ENCODE data around the gene OR10A5.
"Not testable (repeated sequence)": the region's sequence is repeated elsewhere in the genome, so short reads cannot be mapped to it uniquely, and the experiment has no call there.

The OR10A5 gene

DNA sequence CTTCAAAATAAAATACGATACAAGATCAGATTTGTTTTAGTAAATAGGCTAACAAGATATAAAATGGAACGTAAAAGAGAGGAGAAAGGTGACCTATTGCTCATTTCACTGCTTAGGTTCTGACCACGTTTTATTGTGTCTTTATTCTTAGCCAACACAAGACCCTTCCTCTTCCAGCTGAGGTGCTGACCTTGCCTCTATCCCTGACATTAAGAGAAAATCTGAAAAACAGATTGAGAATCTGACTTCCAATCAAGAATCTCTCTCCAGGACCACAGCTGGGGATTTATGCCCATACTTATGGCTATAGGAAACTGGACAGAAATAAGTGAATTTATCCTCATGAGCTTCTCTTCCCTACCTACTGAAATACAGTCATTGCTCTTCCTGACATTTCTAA lies at the start of gene OR10A5:
Gene OR10A5 (plus strand): TSS at position 301 of the 400 bp plus-strand sequence. CDS start 0 bp downstream, at position 301.
- no peak for DNase-seq

DNA sequence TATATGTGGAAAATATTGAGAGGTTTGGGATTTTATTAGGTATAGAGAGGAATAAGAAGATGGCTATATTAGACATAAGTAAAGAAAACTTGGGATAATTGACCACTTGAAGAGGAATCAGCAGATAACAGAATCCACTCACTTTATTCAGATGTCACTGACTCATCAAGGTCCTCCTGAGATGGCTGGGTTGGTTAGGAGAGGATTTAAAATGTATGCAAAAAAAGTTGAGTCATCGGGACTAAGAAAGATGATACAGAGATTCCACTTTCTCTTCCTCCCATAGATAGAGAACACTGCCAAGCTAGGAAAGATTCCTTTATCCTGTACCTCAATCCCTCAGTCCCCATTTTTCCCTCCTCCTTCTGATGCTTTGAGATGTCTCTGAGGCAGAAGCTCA lies 46.1 kb upstream of the OR10A5 start, which contains the start of gene OR6A2:
Gene OR6A2 (minus strand): TSS at position 288 of the 400 bp plus-strand sequence. CDS start 3,981 bp downstream, outside the sequence.
- DNase-seq: peak; percentile 6

- not testable (repeated sequence) for DNase-seq
These were observed 44.4 kb upstream of the OR10A5 start for GRCh38 chr11:6801075-6801474.

DNA sequence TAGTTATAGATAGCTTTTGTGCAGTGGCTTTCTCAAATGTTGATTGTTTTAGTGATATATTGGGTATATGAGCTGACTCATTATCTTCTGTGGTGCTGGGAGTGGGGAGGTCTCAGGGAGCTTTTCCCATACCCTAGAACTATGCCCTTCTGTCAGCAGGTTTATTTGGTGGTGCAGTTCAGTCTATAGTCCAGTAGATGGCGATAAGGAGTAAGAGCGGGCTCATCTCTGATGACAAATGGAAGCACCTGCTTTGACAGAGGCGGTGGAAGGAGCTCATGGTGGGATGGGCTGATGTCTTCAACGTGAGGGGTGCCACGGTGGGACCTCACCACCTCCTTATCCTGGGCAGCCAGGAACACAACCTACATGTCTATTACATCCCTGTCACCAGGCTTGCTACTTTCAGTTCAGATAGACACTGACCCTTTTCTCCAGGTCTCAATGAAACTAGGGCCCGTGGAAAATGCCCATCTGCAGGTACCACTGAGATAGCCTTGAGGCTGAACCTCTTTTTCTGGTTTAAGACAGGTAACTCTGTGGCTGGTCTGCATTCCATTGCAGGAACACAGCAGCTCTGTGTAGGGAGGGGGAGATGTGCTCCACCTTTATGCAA lies 33.0 kb upstream of the OR10A5 start:
- peak; percentile 27 for DNase-seq

DNA sequence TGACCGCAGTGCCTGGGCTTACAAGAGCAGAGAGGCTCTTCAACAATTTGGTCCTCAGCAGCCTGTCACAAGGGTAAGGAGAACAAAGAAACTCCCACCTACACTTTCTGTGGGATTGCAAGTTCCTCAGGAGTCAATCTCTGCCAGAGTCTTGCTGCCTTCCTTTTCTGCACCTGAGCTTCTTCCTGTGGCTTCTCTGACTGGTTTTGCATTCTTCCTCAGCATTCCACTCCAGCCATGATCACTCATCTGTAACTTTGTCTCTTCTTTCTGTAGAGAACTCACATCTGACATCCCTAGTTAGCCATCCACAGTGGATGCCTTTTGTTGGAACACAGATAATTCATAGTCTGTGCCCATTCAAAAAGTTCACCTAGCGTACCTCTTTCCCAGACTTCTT lies 31.8 kb upstream of the OR10A5 start:
- DNase-seq: no peak

GRCh38 chr11:6817694-6818093 lies 27.8 kb upstream of the OR10A5 start:
- no peak for DNase-seq

GRCh38 chr11:6818967-6819366 lies 26.5 kb upstream of the OR10A5 start:
- DNase-seq: no peak

- no peak for DNase-seq
These were observed 21.2 kb upstream of the OR10A5 start for GRCh38 chr11:6824136-6824823.

- DNase-seq: no peak
These were observed 20.2 kb upstream of the OR10A5 start for GRCh38 chr11:6825231-6825744.

DNA sequence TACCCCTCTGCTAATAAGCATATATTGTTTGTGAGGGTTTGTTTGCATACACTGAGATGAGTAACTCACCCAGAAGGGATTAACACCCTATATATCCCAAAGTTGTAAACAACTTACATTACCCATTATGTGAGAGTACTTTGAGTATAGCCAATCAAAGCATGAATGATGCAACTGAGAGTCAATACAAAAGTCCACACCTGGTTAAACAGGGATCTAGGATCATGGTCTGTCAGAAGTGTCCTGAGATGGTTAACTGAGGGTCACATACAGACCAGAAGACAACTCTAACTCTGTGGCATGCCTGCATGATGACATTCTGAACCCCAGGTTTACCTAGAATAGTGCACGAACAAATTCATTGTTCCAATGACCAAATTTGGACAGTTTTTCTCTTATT lies 17.4 kb upstream of the OR10A5 start:
- no peak for DNase-seq

- DNase-seq: no peak
These were observed 12.1 kb upstream of the OR10A5 start for GRCh38 chr11:6833356-6833755.

- peak; percentile 48 for DNase-seq
These were observed 11.5 kb upstream of the OR10A5 start for GRCh38 chr11:6834021-6834420.

GRCh38 chr11:6841694-6842093 lies 3.8 kb upstream of the OR10A5 start:
- DNase-seq: no peak

GRCh38 chr11:6843670-6844069 lies 1.8 kb upstream of the OR10A5 start:
- DNase-seq: no peak

DNA sequence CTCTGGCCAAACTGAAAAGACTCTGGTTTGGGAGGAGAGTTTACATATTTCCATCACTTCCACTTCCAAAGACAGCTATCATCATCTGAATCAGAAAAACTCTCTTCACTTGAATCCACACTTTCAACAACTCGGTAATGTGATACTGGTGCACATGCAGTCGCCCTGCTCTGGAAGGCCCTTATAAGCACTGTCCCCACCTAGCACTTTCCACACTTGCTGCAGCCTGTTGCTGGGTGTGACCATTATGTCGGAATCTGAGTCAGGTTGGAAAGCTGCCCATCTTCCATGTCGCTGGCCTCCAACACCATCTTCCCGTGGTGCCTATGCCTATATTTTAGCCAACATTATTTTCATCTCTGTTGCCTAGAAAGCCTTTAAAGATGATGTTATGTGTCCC lies 1.1 kb upstream of the OR10A5 start:
- DNase-seq: no peak

- DNase-seq: peak; percentile 2
These were observed 5.0 kb downstream of the OR10A5 start for GRCh38 chr11:6850526-6850925.

DNA sequence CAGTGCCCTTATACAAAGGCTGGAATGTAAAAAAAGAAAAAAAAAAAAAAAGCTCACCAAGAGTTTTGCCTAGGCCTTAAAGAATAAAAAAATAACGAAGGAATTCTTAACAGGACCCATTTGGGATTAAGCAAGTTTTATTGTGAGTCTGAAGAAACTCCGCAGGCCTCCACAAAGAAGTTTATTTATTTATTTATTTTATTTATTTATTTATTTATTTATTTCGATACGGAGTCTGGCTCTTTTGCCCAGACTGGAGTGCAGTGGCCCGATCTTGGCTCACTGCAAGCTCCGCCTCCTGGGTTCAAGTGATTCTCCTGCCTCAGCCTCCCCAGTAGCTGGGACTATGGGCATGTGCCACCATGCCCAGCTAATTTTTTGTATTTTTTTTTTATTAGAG lies 9.3 kb downstream of the OR10A5 start:
- DNase-seq: not testable (repeated sequence)

DNA sequence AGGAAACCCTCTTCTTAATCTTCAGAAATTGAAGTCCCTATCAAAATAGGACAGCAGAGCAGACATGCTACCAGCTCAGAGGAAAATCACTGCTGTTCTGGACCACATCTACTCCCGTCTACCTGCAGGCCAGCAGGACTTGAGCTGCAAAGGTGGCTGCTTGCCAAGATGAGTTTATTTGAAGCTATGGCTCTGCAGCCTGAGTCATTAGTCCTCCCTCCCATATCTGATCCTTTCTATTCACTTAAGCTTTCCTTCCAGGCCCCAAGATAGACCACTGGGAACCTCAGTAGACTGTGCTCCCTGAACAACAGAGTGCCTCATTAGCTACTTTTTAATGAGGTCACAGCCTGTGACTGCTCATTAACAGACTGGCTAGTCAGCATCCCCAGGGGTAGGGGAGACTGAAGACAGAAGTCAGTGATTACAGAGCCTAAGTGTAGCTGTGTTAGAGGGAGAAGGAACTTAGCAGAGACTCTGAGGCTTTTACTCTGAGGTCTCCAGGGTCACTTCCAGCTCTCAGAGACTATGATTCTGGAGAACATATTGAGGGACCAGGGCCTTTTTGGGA lies 10.6 kb downstream of the OR10A5 start:
- DNase-seq: no peak

DNA sequence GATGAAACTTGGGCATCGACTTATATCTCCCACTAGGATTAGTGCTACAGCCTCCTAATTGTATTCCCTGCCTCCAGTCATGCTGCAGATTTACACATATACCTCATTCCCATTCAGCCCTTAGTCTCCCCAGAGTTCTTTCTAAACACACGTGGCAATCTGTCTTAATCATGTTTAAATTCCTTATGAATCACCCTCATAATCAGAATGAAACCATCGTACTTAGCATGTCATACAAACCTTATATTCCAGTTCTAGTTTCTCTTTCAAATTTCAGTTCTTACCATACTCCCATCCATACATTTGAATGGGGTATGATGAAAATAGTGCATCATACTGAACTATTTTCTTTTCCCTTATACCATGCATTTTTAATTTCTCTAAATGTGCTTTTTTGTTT lies 11.4 kb downstream of the OR10A5 start:
- peak; percentile 39 for DNase-seq

DNA sequence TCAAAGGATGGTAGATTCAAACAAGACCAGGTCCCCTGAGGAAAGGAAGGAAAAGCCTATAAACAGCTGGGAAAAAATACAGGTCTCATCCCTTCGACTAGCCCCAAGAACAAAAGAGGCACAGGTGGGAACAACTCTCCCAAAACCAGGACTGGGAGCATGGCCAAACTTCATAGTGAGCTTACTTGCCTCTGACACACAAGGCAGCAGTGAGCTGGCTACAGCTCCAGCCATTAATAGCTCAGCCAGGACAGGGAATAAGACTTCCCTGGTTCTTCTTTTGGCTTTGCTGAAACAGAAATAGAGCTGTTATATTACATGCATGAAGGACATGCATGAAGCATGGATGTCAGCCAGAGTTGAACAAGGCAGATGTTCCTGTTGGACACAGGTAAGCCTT lies 17.5 kb downstream of the OR10A5 start, which contains the start of gene OR10A2:
Gene OR10A2 (plus strand): TSS at position 97 of the 400 bp plus-strand sequence. CDS start 6,698 bp downstream, outside the sequence.
- DNase-seq: no peak

- no peak for DNase-seq
These were observed 19.0 kb downstream of the OR10A5 start for GRCh38 chr11:6864438-6864837.

DNA sequence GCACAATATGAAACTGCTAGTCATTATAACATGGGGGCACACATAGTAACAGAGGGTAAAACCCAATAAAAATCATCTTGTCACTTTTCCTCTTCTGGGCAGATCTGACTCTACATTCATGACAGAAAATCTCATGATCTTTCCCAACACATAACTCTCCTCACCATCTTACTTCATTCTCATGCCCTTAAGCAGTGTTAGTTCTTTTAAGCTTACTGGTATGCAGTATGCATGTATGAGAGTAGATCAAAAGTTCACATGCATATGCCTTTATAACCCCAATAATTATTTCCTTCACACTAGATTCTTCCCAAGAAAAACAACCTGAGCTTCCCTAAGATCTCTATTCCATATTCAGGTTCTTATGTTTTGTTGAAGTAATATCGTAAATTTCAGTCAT lies 25.8 kb downstream of the OR10A5 start:
- no peak for DNase-seq

GRCh38 chr11:6875761-6876160 lies 30.3 kb downstream of the OR10A5 start:
- DNase-seq: no peak

DNA sequence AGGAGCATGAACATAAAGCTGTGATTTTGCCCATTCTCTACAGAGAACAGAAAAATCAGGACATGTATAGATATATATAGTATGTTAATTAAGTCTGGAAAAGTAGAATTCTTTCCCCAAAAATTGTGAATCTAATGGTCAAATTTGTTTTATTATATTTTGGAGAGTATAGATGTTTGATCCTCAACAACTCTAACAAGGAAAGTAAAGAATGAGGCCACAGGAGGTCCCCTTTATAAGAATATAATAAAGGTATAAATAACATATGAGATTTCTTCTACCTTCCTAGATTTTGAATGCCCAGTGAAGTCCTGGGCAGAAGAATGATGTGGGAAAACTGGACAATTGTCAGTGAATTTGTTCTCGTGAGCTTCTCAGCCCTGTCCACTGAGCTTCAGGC lies 30.8 kb downstream of the OR10A5 start, which contains the start of gene OR10A4:
Gene OR10A4 (plus strand): TSS at position 301 of the 400 bp plus-strand sequence. CDS start 23 bp downstream, at position 324.
- no peak for DNase-seq
